ENCODE results near the gene MYO6. TPM values are rescaled to one million over a fixed set of nuclear protein-coding genes. Genes with fewer than 3 reads are reported as not detected.

MYO6 gene
- total RNA-seq, 2 donors from 2014 or later: 76.9 to 78.3 TPM

Other genes with a start within 250 kb of the MYO6 start
- gene SENP6, start 147.4 kb upstream of the MYO6 start, total RNA-seq: 10 to 100 TPM; 65.6 to 73.9 TPM